HCT116 (cell line): ENCODE data around the gene AACS. TPM values are rescaled to one million over a fixed set of nuclear protein-coding genes. Genes with fewer than 3 reads are reported as not detected.
"Not testable (repeated sequence)": the region's sequence is repeated elsewhere in the genome, so short reads cannot be mapped to it uniquely, and the experiment has no call there.

Experiments
- ATAC-seq: fragments of 200-7000 bp; cut with Tn5 transposase; 2 replicates; pipeline ENCODE4 v1.9.1; 2020; ENCODE audit warnings: mild to moderate bottlenecking, moderate library complexity
- BruUV-seq: library from RNA; stranded (reverse); fragments of 400-500 nt; replicated peaks from 2 replicates; lab custom pipeline; 2021; lab: Mats Ljungman, UMichigan
- CTCF ChIA-PET: fragments of 300-600 bp; sonication (Branson Sonifier 250); formaldehyde crosslinking; loops from one replicate; lab custom pipeline; 2021; ENCODE audit warnings: antibody characterized with exemption; lab: Charles Lee
- POLR2A ChIA-PET: fragments of 300-600, 350-600 bp; sonication (Branson Sonifier 250); formaldehyde crosslinking; loops from one replicate; lab custom pipeline; 2021; ENCODE audit warnings: antibody characterized with exemption; lab: Charles Lee
- RAD21 ChIA-PET, 2 experiments: fragments of 300-600 bp; sonication (Branson Sonifier 250); formaldehyde crosslinking; loops; one replicate each; lab custom pipeline; 2023; ENCODE audit warnings: low total read pairs in 2 of 2; ENCODE audit not compliant: uncharacterized antibody in 2 of 2, unreplicated experiment in 2 of 2, low non-redundant PET in 1 of 2; lab: Charles Lee
- DNase-seq: peaks from one replicate; pipeline ENCODE4 v3.0.0-alpha.2; 2010; ENCODE audit warnings: low read depth, low spot score
- H2AFZ ChIP-seq: fragments of 200-600 bp; shearing (Covaris generic), sonication (generic); 2 replicates; pipeline ENCODE4 v1.6.1; 2017; ENCODE audit warnings: low read depth, mixed run types, mixed read lengths, antibody characterized with exemption, low read length; ENCODE audit not compliant: poor library complexity, severe bottlenecking
- H3K27ac ChIP-seq: 2 replicates; pipeline ENCODE4 v1.5.1; 2012; ENCODE audit warnings: low read depth, low read length
- H3K27me3 ChIP-seq: fragments of 200-600 bp; sonication (generic); 2 replicates; pipeline ENCODE4 v1.6.1; 2016; ENCODE audit warnings: mixed run types, low read length, mixed read lengths; ENCODE audit not compliant: insufficient read depth
- H3K36me3 ChIP-seq, 2 experiments: fragments of 200-500 bp in 1 of 2; fragments of 200-600 bp in 1 of 2; sonication (Bioruptor generic) in 1 of 2; sonication (generic) in 1 of 2; 2 replicates each; pipeline versions ENCODE4 v1.5.1 to v1.6.1; 2014 to 2016; ENCODE audit warnings: low read length in 2 of 2, inconsistent platforms in 1 of 2, mixed read lengths in 1 of 2, mixed run types in 1 of 2; ENCODE audit not compliant: insufficient read depth in 2 of 2, control insufficient read depth in 1 of 2
- H3K4me1 ChIP-seq, 2 experiments: fragments of 200-600 bp in 1 of 2; sonication (generic) in 1 of 2; 2 replicates each; pipeline versions ENCODE4 v1.5.1 to v1.6.1; 2012 to 2017; ENCODE audit warnings: low read length in 2 of 2, inconsistent platforms in 1 of 2, mild to moderate bottlenecking in 1 of 2, mixed read lengths in 1 of 2, mixed run types in 1 of 2, moderate library complexity in 1 of 2; ENCODE audit not compliant: insufficient read depth in 2 of 2, control insufficient read depth in 1 of 2
- H3K4me2 ChIP-seq: fragments of 200-600 bp; sonication (generic); 2 replicates; pipeline ENCODE4 v1.6.1; 2017; ENCODE audit warnings: mixed run types, low read length, mixed read lengths
- H3K4me3 ChIP-seq, 2 experiments: fragments of 200-600 bp in 1 of 2; sonication (generic) in 1 of 2; replicated peaks in 1 of 2; 2 replicates each; pipeline ENCODE4 v1.5.1; 2011 to 2016; ENCODE audit warnings: low read length in 2 of 2, control low read depth in 1 of 2, low read depth in 1 of 2, mild to moderate bottlenecking in 1 of 2, mixed read lengths in 1 of 2, mixed run types in 1 of 2
- H3K79me2 ChIP-seq: fragments of 200-600 bp; sonication (generic); 2 replicates; pipeline ENCODE4 v1.6.1; 2017; ENCODE audit warnings: mild to moderate bottlenecking, mixed run types, low read length, moderate library complexity, mixed read lengths; ENCODE audit not compliant: insufficient read depth
- H3K9ac ChIP-seq: fragments of 200-600 bp; sonication (generic); 2 replicates; pipeline ENCODE4 v1.6.1; 2016; ENCODE audit warnings: low read length, mixed read lengths
- H3K9me2 ChIP-seq: fragments of 200-600 bp; sonication (generic), shearing (Covaris generic); 2 replicates; pipeline ENCODE4 v1.6.1; 2017; ENCODE audit warnings: mixed run types, mild to moderate bottlenecking, moderate library complexity; ENCODE audit not compliant: insufficient read depth
- H3K9me3 ChIP-seq, 2 experiments: fragments of 200-500 bp in 1 of 2; fragments of 200-600 bp in 1 of 2; sonication (Bioruptor generic) in 1 of 2; sonication (generic) in 1 of 2; 2 replicates each; pipeline ENCODE4 v1.6.1; 2014 to 2017; ENCODE audit warnings: low read length in 2 of 2, mixed read lengths in 2 of 2, inconsistent platforms in 1 of 2, low read depth in 1 of 2, mild to moderate bottlenecking in 1 of 2, mixed run types in 1 of 2, moderate library complexity in 1 of 2; ENCODE audit not compliant: control insufficient read depth in 1 of 2, insufficient read depth in 1 of 2
- H4K20me1 ChIP-seq: fragments of 200-600 bp; sonication (generic), shearing (Covaris generic); 2 replicates; pipeline ENCODE4 v1.6.1; 2017; ENCODE audit warnings: mixed run types, mild to moderate bottlenecking, moderate library complexity; ENCODE audit not compliant: insufficient read depth
- CEBPB ChIP-seq: IDR thresholded peaks from 2 replicates; pipeline ENCODE4 v1.6.1; 2012; ENCODE audit warnings: low read depth
- EGR1 ChIP-seq: IDR thresholded peaks from 2 replicates; pipeline ENCODE4 v1.6.1; 2012; ENCODE audit warnings: low read depth
- RAD21 ChIP-seq: IDR thresholded peaks from 2 replicates; pipeline ENCODE4 v1.6.1; 2012; ENCODE audit warnings: low read depth, mild to moderate bottlenecking
- SP1 ChIP-seq: IDR thresholded peaks from 2 replicates; pipeline ENCODE4 v1.6.1; 2012; ENCODE audit warnings: low read depth
- TCF7L2 ChIP-seq: IDR thresholded peaks from 2 replicates; pipeline ENCODE4 v1.7.0; 2011; ENCODE audit warnings: borderline replicate concordance, inconsistent platforms; ENCODE audit not compliant: insufficient read depth, insufficient read length; ENCODE audit errors: extremely low read depth
- ZNF274 ChIP-seq: fragments of 200-500 bp; sonication (Bioruptor generic); IDR thresholded peaks from 2 replicates; pipeline ENCODE4 v1.6.1; 2014; ENCODE audit warnings: mild to moderate bottlenecking, low read depth, low read length, inconsistent platforms
- intact Hi-C: fragments of 100-400 bp; cut with micrococcal nuclease; formaldehyde crosslinking; loops from 2 replicates; pipeline ENCODE4 v1.10.0; 2022
- total RNA-seq: library from RNA; stranded (reverse); gene quantifications from one replicate; pipeline ENCODE4 v1.2.1, GENCODE V29; 2021; ENCODE audit not compliant: unreplicated experiment

AACS gene
- total RNA-seq, 1 experiment from 2014 or later, result 16.0 TPM

GRCh38 chr12:125071456-125071855 is 6.2 kb downstream of the AACS start:
- no peak overlapping the region for H3K4me3 ChIP-seq
- no peaks in the 10 kb centered on the region for H3K9me3 ChIP-seq
- no peaks in the 10 kb centered on the region for H3K4me1 ChIP-seq
- no peak overlapping the region for H3K9ac ChIP-seq
- H3K27ac ChIP-seq, result no peak overlapping the region
- no peaks in the 10 kb centered on the region for H4K20me1 ChIP-seq
- H3K4me2 ChIP-seq, result no peak overlapping the region
- POLR2A ChIA-PET, result no interaction called here
- H3K79me2 ChIP-seq, result peaks cover 9% of the 10 kb centered on the region; the same call in 1 of the 2 replicates
- DNase-seq, result no peak
- CTCF ChIA-PET, result no interaction called here
- no peak overlapping the region for H2AFZ ChIP-seq
- no peak for ATAC-seq
- H3K9me2 ChIP-seq, result no peaks in the 10 kb centered on the region
- H3K27me3 ChIP-seq, result no peaks in the 10 kb centered on the region
- H3K36me3 ChIP-seq, result peaks cover 3 to 4% of the 10 kb centered on the region in 2 experiments; a peak in 2 of 4 replicates
- intact Hi-C loops, result no loop called here
- BruUV-seq, result no TSS peak
- RAD21 ChIA-PET, result no interaction called here
- no peak for TF ChIP-seq ZNF274
- no peak for TF ChIP-seq RAD21
- TF ChIP-seq SP1, result no peak
- TF ChIP-seq, all 23 proteins: peak for 0

- Histone ChIP-seq H3K9ac (no peak overlapping the region), H2AFZ (no peak overlapping the region), H3K79me2 (peaks cover 9% of the 10 kb centered on the region; the same call in 1 of the 2 replicates), H3K4me1 (no peaks in the 10 kb centered on the region), H3K27me3 (no peaks in the 10 kb centered on the region), H3K36me3 (peaks cover 4 to 9% of the 10 kb centered on the region in 2 experiments; a peak in 3 of 4 replicates), H4K20me1 (no peaks in the 10 kb centered on the region), H3K27ac (no peak overlapping the region), H3K9me3 (no peaks in the 10 kb centered on the region), H3K4me2 (no peak overlapping the region), H3K4me3 (no peak overlapping the region), H3K9me2 (no peaks in the 10 kb centered on the region)
- ChIA-PET CTCF (no interaction called here), RAD21 (no interaction called here), POLR2A (no interaction called here)
- intact Hi-C loops, result no loop called here
- no TSS peak for BruUV-seq
- TF ChIP-seq CEBPB (no peak), RAD21 (no peak), SP1 (no peak), EGR1 (no peak), TCF7L2 (no peak), ZNF274 (no peak)
- ATAC-seq (no peak), DNase-seq (no peak)
Measured at GRCh38 chr12:125072496-125072895, 7.3 kb downstream of the AACS start.

GRCh38 chr12:125074294-125074693 is 9.1 kb downstream of the AACS start:
- H2AFZ ChIP-seq, H3K4me1 ChIP-seq, BruUV-seq, intact Hi-C loops, ATAC-seq, H3K27me3 ChIP-seq, H3K79me2 ChIP-seq, H3K27ac ChIP-seq, H3K4me3 ChIP-seq, H3K4me2 ChIP-seq, CTCF ChIA-PET, H3K9ac ChIP-seq, H3K9me3 ChIP-seq, DNase-seq, H3K9me2 ChIP-seq, H4K20me1 ChIP-seq, RAD21 ChIA-PET: not testable (repeated sequence)
- POLR2A ChIA-PET, result interaction anchor here (0.6 kb wide), 1 partner anchor 12 kb away, joined by 3 read pairs; no protein-coding TSS in a partner anchor
- H3K36me3 ChIP-seq, result peaks cover 7 to 16% of the 10 kb centered on the region in 2 experiments; a peak in 3 of 4 replicates
